ENCODE data around the gene SPCS1.

DNA sequence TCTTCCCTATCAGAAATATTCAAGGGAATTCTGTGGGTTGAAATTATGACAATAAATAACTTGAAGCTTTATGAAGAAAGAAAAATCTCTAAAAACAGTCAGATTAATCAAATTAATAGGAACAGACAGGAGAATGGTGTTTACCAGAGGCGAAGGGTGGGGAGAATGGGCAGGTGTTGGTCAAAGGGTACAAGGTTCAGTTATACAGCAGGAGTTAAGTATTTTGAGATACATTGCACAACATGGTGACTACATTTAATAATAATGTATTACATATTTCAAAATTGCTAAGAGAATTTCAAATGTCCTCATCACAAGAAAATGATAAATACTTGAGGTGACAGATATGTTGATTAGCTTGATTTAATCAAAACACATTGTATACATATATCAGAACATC lies 18.6 kb downstream of the SPCS1 start:
- TF ChIP-seq, protein P1, sequence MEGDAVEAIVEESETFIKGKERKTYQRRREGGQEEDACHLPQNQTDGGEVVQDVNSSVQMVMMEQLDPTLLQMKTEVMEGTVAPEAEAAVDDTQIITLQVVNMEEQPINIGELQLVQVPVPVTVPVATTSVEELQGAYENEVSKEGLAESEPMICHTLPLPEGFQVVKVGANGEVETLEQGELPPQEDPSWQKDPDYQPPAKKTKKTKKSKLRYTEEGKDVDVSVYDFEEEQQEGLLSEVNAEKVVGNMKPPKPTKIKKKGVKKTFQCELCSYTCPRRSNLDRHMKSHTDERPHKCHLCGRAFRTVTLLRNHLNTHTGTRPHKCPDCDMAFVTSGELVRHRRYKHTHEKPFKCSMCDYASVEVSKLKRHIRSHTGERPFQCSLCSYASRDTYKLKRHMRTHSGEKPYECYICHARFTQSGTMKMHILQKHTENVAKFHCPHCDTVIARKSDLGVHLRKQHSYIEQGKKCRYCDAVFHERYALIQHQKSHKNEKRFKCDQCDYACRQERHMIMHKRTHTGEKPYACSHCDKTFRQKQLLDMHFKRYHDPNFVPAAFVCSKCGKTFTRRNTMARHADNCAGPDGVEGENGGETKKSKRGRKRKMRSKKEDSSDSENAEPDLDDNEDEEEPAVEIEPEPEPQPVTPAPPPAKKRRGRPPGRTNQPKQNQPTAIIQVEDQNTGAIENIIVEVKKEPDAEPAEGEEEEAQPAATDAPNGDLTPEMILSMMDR (IDR thresholded peaks at IDR 0.05) = no peak
- TF ChIP-seq POLR2A (IDR thresholded peaks at IDR 0.05) (no peak), EP300 (IDR thresholded peaks at IDR 0.05) (no peak), POLR2AphosphoS5 (IDR thresholded peaks at IDR 0.05) (no peak)
